Heart right ventricle (tissue), 16 donors: ENCODE data around the gene NRXN3. TPM values are rescaled to one million over a fixed set of nuclear protein-coding genes. Genes with fewer than 3 reads are reported as not detected.

Source experiments
- ATAC-seq, 8 donors: fragments of 200-7000 bp; cut with Tn5 transposase; one replicate each; pipeline ENCODE4 v1.9.1; 2020; ENCODE audit warnings: mild to moderate bottlenecking in 8 of 8, moderate library complexity in 8 of 8, moderate number of reproducible peaks in 1 of 8
- DNase-seq, 2 donors: peaks; one replicate each; pipeline ENCODE4 v3.0.0-alpha.2; 2020
- H3K27ac ChIP-seq, 10 donors: fragments of 200-600 bp; sonication (generic) in 2 of 10; one replicate each; pipeline versions ENCODE4 v1.5.0 to v1.8.0; 2020 to 2022; ENCODE audit warnings: mild to moderate bottlenecking in 3 of 10
- H3K27me3 ChIP-seq, 7 donors: fragments of 200-600 bp; one replicate each; pipeline ENCODE4 v1.8.0; 2021 to 2022; ENCODE audit warnings: mild to moderate bottlenecking in 2 of 7
- H3K36me3 ChIP-seq, 9 donors: fragments of 200-600 bp; sonication (generic) in 1 of 9; one replicate each; pipeline versions ENCODE4 v1.5.0 to v1.8.0; 2020 to 2022; ENCODE audit warnings: mild to moderate bottlenecking in 2 of 9
- H3K4me1 ChIP-seq, 9 donors: fragments of 200-600 bp; sonication (generic) in 1 of 9; one replicate each; pipeline versions ENCODE4 v1.5.0 to v1.8.0; 2020 to 2022; ENCODE audit warnings: mild to moderate bottlenecking in 4 of 9
- H3K4me3 ChIP-seq, 10 donors: fragments of 200-600 bp; sonication (generic) in 2 of 10; one replicate each; pipeline versions ENCODE4 v1.5.0 to v1.8.0; 2020 to 2022; ENCODE audit warnings: mild to moderate bottlenecking in 7 of 10, moderate library complexity in 2 of 10
- H3K9me3 ChIP-seq, 11 donors: fragments of 200-600 bp in 10 of 11; sonication (generic) in 2 of 11; one replicate each; pipeline versions ENCODE4 v1.5.0 to v1.8.0; 2013 to 2022; ENCODE audit warnings: mild to moderate bottlenecking in 2 of 11, control low read depth in 1 of 11, moderate library complexity in 1 of 11
- CTCF ChIP-seq, 9 donors: fragments of 200-600 bp; sonication (generic) in 2 of 9; IDR thresholded peaks; one replicate each; pipeline versions ENCODE4 v1.5.0 to v1.8.0; 2021 to 2022; ENCODE audit warnings: antibody characterized with exemption in 9 of 9, mild to moderate bottlenecking in 5 of 9, moderate library complexity in 1 of 9
- WGBS, 2 donors: extraction: QIAGEN DNeasy Blood & Tissue Kit; methylation state at CpG; one replicate each; pipeline ENCODE4 v1.1.7; 2013; ENCODE audit warnings: inconsistent platforms in 1 of 2; 5-methylcytosine and 5-hydroxymethylcytosine counted together
- intact Hi-C, 10 donors: fragments of 100-400 bp; cut with DNase I; formaldehyde crosslinking; loops; one replicate each; pipeline versions ENCODE4 v1.11.1 to v1.14.2; 2022
- polyA plus RNA-seq, 2 donors: library from polyadenylated mRNA; stranded (reverse); fragments of 200-250 nt; gene quantifications; one replicate each; pipeline ENCODE4 v1.2.3, GENCODE V29; 2013
- total RNA-seq, 10 donors: library from RNA; stranded (reverse); fragmentation: NEBNext Ultra II Directional in 3 of 10; extraction: Animal tissue kit (Norgen Biotek cat#: 25700) in 3 of 10; gene quantifications; one replicate each; pipeline versions ENCODE4 v1.2.1 to v1.2.4, GENCODE V29; 2021 to 2023
- donor health status: Arrhythmogenic right ventricular cardiomyopathy.
- donor health status: ischemic (EF 13 %, LVEDD 7.1; RV severe dilation, severe dysfunction).
- donor health status: healthy with polysubstance abuse.
- donor health status: DM: no; HTN: yes; CAD: no.
- donor health status: DM: no; HTN: no; CAD: no.
- donor health status: ischemic (EF 25% LVEDD 6.9; RV normal size, moderate dysfunction).
- donor health status: ischemic (EF 25% LVEDD 5.7; RV mildly dilated, moderate dysfunction).
- donor health status: healthy.
- donor health status: DM: yes; HTN: yes; CAD: no.
- donor health status: Ischemic cardiomyopathy.
- donor health status: ischemic (EF 35%, LVEDD 5.7; RV mildly dilated, moderate dysfunction).
- donor health status: nonischemic (EF 11% LVEDD 7.7; RV severe dilation, severe dysfunction).
- donor health status: DM: yes; HTN: yes; CAD: no.
- donor health status: PGD.
- donor health status: ischemic (EF 29% LVEDD 5.4; RV normal size, mild dysfunction).
- donor health status: nonischemic (EF 23%, LVEDD 6.1; RV moderate dilation, normal function).

Gene NRXN3
- total and polyA plus RNA-seq, 12 donors = 0.23 to 1.8 (median 0.87) TPM

- Histone ChIP-seq H3K27me3 (no peaks in the 10 kb centered on the region), H3K4me3 (no peak overlapping the region), H3K9me3 (no peaks in the 10 kb centered on the region), H3K4me1 (no peaks in the 10 kb centered on the region), H3K27ac (no peak overlapping the region), H3K36me3 (no peaks in the 10 kb centered on the region)
- no peak for DNase-seq
- TF ChIP-seq CTCF (IDR thresholded peaks at IDR 0.05) = no peak
- 71 to 76% methylated on average over 4 of the region's 4 CpGs for WGBS, 2 donors
- no peak for ATAC-seq
- intact Hi-C loops = no loop called here
These were observed 1006.9 kb downstream of the NRXN3 start for GRCh38 chr14:79177106-79177505.

- ATAC-seq = no peak
- Histone ChIP-seq H3K36me3 (no peaks in the 10 kb centered on the region), H3K9me3 (no peaks in the 10 kb centered on the region), H3K4me1 (no peaks in the 10 kb centered on the region), H3K27me3 (no peaks in the 10 kb centered on the region), H3K4me3 (no peak overlapping the region), H3K27ac (no peak overlapping the region)
- no peak for DNase-seq
- no peak for TF ChIP-seq CTCF (IDR thresholded peaks at IDR 0.05)
- intact Hi-C loops = no loop called here
These were observed 1008.5 kb downstream of the NRXN3 start for GRCh38 chr14:79178719-79179118.

GRCh38 chr14:79179985-79180384, 1009.8 kb downstream of the NRXN3 start:
- no peak for DNase-seq
- no peaks in the 10 kb centered on the region for H3K27me3 ChIP-seq
- no peak for TF ChIP-seq CTCF (IDR thresholded peaks at IDR 0.05)
- ATAC-seq = no peak
- intact Hi-C loops = no loop called here
- H3K4me3 ChIP-seq = no peak overlapping the region
- H3K9me3 ChIP-seq = no peaks in the 10 kb centered on the region
- no peaks in the 10 kb centered on the region for H3K4me1 ChIP-seq
- H3K27ac ChIP-seq = no peak overlapping the region
- no peaks in the 10 kb centered on the region for H3K36me3 ChIP-seq
- WGBS, 2 donors = 84 to 88% methylated on average over 4 of the region's 4 CpGs

GRCh38 chr14:79180656-79181055, 1010.5 kb downstream of the NRXN3 start:
- Histone ChIP-seq H3K36me3 (no peaks in the 10 kb centered on the region), H3K4me1 (no peaks in the 10 kb centered on the region), H3K9me3 (no peaks in the 10 kb centered on the region), H3K4me3 (no peak overlapping the region), H3K27ac (no peak overlapping the region), H3K27me3 (no peaks in the 10 kb centered on the region)
- intact Hi-C loops = no loop called here
- ATAC-seq = no peak
- DNase-seq = no peak
- TF ChIP-seq CTCF (IDR thresholded peaks at IDR 0.05) = no peak
- WGBS, 2 donors = 84 to 88% methylated on average over 4 of the region's 4 CpGs

GRCh38 chr14:79186523-79186922, 1016.4 kb downstream of the NRXN3 start:
- H3K9me3 ChIP-seq = peaks cover 0 to 5% (median 0%) of the 10 kb centered on the region in 11 donors
- H3K4me1 ChIP-seq = no peaks in the 10 kb centered on the region
- 49 to 54% methylated on average over 3 of the region's 3 CpGs for WGBS, 2 donors

More at GRCh38 chr14:79186523-79186922, 1016.4 kb downstream of the NRXN3 start:
- ATAC-seq (no peak), DNase-seq (no peak)
- Histone ChIP-seq H3K4me3 (no peak overlapping the region), H3K27me3 (no peaks in the 10 kb centered on the region), H3K36me3 (no peaks in the 10 kb centered on the region), H3K27ac (no peak overlapping the region)
- intact Hi-C loops = no loop called here
- no peak for TF ChIP-seq CTCF (IDR thresholded peaks at IDR 0.05)
